Activated T-cell treated with anti-CD3 and anti-CD28 coated beads for 48 hours (primary cell): ENCODE data around the gene RNF186.
"Not testable (repeated sequence)": the region's sequence is repeated elsewhere in the genome, so short reads cannot be mapped to it uniquely, and the experiment has no call there.

Experiments used
- DNase-seq: peaks from one replicate; pipeline ENCODE4 v3.0.0-alpha.2; 2020; ENCODE audit warnings: low read depth

RNF186 gene, protein sequence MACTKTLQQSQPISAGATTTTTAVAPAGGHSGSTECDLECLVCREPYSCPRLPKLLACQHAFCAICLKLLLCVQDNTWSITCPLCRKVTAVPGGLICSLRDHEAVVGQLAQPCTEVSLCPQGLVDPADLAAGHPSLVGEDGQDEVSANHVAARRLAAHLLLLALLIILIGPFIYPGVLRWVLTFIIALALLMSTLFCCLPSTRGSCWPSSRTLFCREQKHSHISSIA

GRCh38 chr1:19814681-19815503 is at the start of gene RNF186:
Gene RNF186 (minus strand): TSS chr1:19815283. CDS start chr1:19815101, 182 bp downstream.
- DNase-seq, result no peak

- DNase-seq, result no peak
Observed at GRCh38 chr1:19864570-19865160, 49.6 kb upstream of the RNF186 start.

- DNase-seq, result no peak
Observed at GRCh38 chr1:19862944-19863343, 47.9 kb upstream of the RNF186 start.

GRCh38 chr1:19861842-19862530 is 46.9 kb upstream of the RNF186 start:
- DNase-seq, result no peak

- DNase-seq, result no peak
Observed at GRCh38 chr1:19861034-19861433, 46.0 kb upstream of the RNF186 start.

DNA sequence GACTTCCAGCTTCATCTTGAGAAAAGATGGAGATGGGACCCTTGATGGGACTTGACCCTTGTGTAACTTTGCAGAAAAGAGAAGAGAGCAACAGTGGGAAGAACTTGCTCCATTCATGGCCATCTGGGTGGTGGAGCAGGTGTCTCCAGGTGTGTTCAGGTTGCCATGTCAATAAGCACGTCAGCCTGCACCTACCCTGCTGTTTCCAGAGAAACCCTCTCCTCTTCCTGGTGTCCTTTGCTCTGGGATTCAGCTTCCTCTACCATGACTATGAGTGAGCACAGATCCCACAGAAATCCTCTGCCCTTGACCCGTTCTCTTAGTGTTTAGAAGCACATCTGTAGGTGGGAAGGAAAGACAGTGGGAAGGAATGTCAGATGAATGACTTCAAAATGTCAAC is 45.3 kb upstream of the RNF186 start:
- DNase-seq, result no peak

GRCh38 chr1:19859876-19860275 is 44.8 kb upstream of the RNF186 start:
- DNase-seq, result no peak

DNA sequence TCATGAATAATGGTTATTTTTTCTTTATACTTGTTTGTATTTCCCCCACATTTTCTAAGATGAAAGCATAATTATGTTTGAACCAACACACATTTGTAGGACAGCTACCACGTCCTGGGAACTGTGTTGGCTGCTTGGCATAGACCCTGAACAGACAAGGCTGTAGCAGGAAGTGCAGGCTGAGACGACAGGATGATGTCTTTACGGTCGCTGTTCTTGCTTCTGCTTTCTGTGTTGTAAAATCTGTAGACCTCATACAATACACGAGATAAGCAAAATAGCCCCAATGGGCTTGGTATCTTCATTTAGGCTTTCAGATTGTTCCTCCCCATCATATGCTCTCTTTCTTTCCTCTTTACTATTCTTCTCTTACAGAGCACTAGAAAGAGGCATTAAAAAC is 43.8 kb upstream of the RNF186 start:
- no peak for DNase-seq

- no peak for DNase-seq
Observed at GRCh38 chr1:19854866-19855265, 39.8 kb upstream of the RNF186 start.

- no peak for DNase-seq
Observed at GRCh38 chr1:19852036-19852435, 37.0 kb upstream of the RNF186 start.

GRCh38 chr1:19850214-19850613 is 35.1 kb upstream of the RNF186 start:
- no peak for DNase-seq

- DNase-seq, result not testable (repeated sequence)
Observed at GRCh38 chr1:19849307-19849706, 34.2 kb upstream of the RNF186 start.

DNA sequence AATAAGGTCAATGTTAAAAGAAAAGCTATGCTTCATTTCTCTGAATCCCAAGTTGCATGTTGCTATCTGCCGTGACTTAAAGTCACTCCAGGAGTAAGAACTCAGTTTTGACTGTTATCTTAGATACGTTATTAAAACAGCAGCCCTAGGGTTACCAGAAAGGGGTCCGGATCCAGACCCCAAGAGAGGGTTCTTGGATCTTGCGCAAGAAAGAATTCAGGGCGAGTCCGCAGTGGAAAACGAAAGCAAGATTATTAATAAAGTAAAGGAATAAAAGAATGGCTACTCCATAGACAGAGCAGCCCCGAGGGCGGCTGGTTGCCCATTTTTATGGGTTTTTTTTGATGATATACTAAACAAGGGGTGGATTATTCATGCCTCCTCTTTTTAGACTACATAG is 32.3 kb upstream of the RNF186 start:
- not testable (repeated sequence) for DNase-seq

GRCh38 chr1:19846338-19846737 is 31.3 kb upstream of the RNF186 start:
- DNase-seq, result no peak

- no peak for DNase-seq
Observed at GRCh38 chr1:19845555-19845954, 30.5 kb upstream of the RNF186 start.

DNA sequence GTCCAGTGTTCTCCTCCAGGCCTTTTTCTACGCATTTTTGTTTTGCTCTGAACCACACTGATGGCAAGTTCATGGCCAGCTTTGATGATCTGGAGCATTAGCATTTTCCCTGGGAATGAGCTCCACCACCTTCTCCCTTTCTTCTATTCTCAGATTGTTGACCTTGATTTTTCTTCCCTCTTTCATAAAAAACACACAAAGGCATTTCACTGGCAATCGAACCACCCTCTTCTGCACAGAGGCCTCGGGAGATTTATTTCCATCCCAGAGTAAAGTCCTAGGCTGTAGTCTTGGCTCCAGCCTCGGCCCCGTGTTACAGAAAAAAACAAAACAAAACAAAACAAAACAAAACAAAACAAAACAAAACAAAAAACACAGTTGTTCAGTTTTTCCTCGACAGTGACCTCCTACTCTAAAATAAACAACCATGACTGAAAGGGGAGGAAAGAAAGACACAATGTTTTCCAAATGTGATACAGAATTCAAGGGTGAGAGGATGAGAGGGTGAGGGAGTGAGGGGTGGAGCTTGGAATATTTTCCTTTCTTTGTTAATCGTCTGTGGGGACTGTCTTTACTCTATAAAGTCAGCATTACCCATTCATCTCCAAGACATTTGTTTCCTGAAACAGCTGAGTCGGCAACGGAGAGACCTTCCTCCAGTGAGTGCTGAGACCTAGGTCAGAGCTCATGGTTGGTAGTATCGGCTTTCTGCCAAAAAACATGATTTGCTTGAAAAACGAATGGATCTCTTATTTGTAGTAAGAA is 29.8 kb upstream of the RNF186 start:
- no peak for DNase-seq

- DNase-seq, result no peak
Observed at GRCh38 chr1:19840228-19840627, 25.1 kb upstream of the RNF186 start.

GRCh38 chr1:19837866-19838265 is 22.8 kb upstream of the RNF186 start:
- no peak for DNase-seq

DNA sequence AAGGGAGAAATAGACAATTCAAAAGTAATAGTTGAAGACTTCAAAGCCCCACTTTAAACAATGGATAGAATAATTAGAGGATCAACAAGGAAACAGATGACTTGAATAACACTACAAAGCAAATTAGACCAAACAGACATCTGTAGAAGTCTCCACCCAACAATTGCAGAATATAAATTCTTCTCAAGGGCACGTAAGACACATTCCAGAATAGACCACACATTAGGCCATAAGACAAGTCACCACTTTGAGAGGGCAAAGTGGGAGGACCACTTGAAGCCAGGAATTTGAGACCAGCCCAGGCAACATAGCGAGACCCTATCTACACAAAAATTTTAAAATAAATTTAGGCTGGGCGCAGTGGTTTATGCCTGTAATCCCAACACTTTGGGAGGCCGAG is 20.5 kb upstream of the RNF186 start:
- DNase-seq, result no peak

GRCh38 chr1:19831441-19831840 is 16.4 kb upstream of the RNF186 start:
- no peak for DNase-seq

DNA sequence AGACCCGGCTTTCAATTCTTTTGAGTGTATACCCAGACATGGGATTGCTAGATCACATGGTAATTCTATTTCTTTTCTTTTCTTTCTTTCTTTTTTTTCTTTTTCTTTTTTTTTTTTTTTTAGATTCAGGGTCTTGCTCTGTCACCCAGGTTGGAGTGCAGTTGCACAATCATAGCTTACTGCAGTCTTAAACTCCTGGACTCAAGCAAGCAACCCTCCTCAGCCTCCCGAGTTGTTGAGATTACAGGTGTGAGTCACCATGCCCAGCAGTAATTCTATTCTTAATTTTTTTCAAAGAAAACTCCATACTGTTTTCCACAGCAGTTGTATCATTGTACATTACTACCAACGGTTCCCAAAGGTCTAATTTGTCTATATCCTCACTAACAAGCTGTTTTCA is 13.5 kb upstream of the RNF186 start:
- DNase-seq, result no peak

DNA sequence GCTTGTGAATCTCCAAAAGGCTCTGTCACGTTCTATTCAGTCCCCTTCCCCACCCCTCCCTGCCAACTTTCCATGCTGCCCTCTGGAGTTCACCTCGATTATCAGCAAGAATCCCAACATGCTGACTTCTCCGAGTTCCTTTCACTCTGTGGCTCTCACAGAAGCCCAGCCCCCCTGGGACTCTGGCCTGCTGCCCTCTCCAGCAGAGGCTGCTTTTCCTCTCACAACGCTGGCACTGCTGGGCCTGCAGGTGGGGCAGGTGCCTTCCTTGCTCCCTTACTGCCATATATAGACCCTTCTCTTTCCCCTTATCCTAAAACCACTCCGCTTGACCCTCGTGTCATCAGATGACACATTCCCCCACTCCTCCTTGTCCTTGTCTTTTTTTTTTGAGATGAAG is 10.2 kb upstream of the RNF186 start:
- no peak for DNase-seq
